SK-N-SH treated with all-trans-retinoic acid at 6 μM for 48 hours (cell line): ENCODE results near the gene GRIN1.

ENCODE experiments used
- ATAC-seq: fragments of 200-7000 bp; cut with Tn5 transposase; 3 replicates; pipeline ENCODE4 v1.9.1; 2020; ENCODE audit warnings: mild to moderate bottlenecking, moderate library complexity
- ARNTL ChIP-seq: fragments of 450-650 bp; formaldehyde crosslinking; IDR thresholded peaks from 2 replicates; pipeline ENCODE4 v1.5.0; 2020; ENCODE audit warnings: low read depth, mild to moderate bottlenecking, moderate library complexity, borderline replicate concordance
- BACH2 ChIP-seq: fragments of 250-450 bp; sonication (Bioruptor Pico); IDR thresholded peaks from 2 replicates; pipeline ENCODE4 v1.9.0; 2021; ENCODE audit warnings: mild to moderate bottlenecking, borderline replicate concordance
- CREB5 ChIP-seq: fragments of 250-450 bp; sonication (Bioruptor Pico); IDR thresholded peaks from 2 replicates; pipeline ENCODE4 v1.5.1; 2020; ENCODE audit warnings: low read depth, mild to moderate bottlenecking, moderate library complexity
- CSDC2 ChIP-seq: fragments of 250-450 bp; sonication (Bioruptor Pico); IDR thresholded peaks from 2 replicates; pipeline ENCODE4 v1.5.0; 2020; ENCODE audit warnings: mild to moderate bottlenecking, moderate library complexity
- CSRNP3 ChIP-seq: fragments of 250-450 bp; sonication (Bioruptor Pico); IDR thresholded peaks from 2 replicates; pipeline ENCODE4 v1.5.1; 2021; ENCODE audit warnings: mild to moderate bottlenecking, moderate library complexity
- ISL1 ChIP-seq: fragments of 250-450 bp; sonication (Bioruptor Pico); IDR thresholded peaks from 2 replicates; pipeline ENCODE4 v2.1.2; 2022; ENCODE audit warnings: mild to moderate bottlenecking, moderate library complexity
- OSR1 ChIP-seq: fragments of 250-450 bp; sonication (Bioruptor Pico); IDR thresholded peaks from 2 replicates; pipeline ENCODE4 v1.8.0; 2022; ENCODE audit warnings: moderate library complexity, mild to moderate bottlenecking, inconsistent platforms
- PATZ1 ChIP-seq: fragments of 250-450 bp; sonication (Bioruptor Pico); IDR thresholded peaks from 2 replicates; pipeline ENCODE4 v1.8.0; 2020; ENCODE audit warnings: mild to moderate bottlenecking, moderate library complexity, borderline replicate concordance
- PPARA ChIP-seq: fragments of 250-450 bp; sonication (Bioruptor Pico); IDR thresholded peaks from 2 replicates; pipeline ENCODE4 v1.5.0; 2020; ENCODE audit warnings: mild to moderate bottlenecking, borderline replicate concordance
- RARB ChIP-seq: fragments of 250-450 bp; sonication (Bioruptor Pico); IDR thresholded peaks from 2 replicates; pipeline ENCODE4 v1.8.0; 2021; ENCODE audit warnings: mild to moderate bottlenecking, moderate library complexity
- TOX ChIP-seq: fragments of 250-450 bp; sonication (Bioruptor Pico); IDR thresholded peaks from 2 replicates; pipeline ENCODE4 v1.8.0; 2021; ENCODE audit warnings: mild to moderate bottlenecking, moderate library complexity, borderline replicate concordance
- TSHZ2 ChIP-seq: fragments of 250-450 bp; sonication (Bioruptor Pico); IDR thresholded peaks from 2 replicates; pipeline ENCODE4 v1.5.0; 2020; ENCODE audit warnings: mild to moderate bottlenecking, moderate library complexity
- ZFP3 ChIP-seq: fragments of 250-450 bp; sonication (Bioruptor Pico); IDR thresholded peaks from 2 replicates; pipeline ENCODE4 v1.5.0; 2020; ENCODE audit warnings: mild to moderate bottlenecking, moderate library complexity
- ZFP30 ChIP-seq: fragments of 450-650 bp; formaldehyde crosslinking; IDR thresholded peaks from 2 replicates; pipeline ENCODE4 v1.5.0; 2022; ENCODE audit warnings: mild to moderate bottlenecking, moderate library complexity
- ZNF565 ChIP-seq: fragments of 450-650 bp; formaldehyde crosslinking; conservative IDR thresholded peaks from 2 replicates; pipeline ENCODE4 v1.5.0; 2020; ENCODE audit warnings: low read depth, mild to moderate bottlenecking, moderate library complexity
- ZNF8 ChIP-seq: fragments of 450-650 bp; formaldehyde crosslinking; IDR thresholded peaks from 2 replicates; pipeline ENCODE4 v1.5.0; 2020; ENCODE audit warnings: mild to moderate bottlenecking, moderate library complexity

Gene GRIN1

GRCh38 chr9:137126786-137127185, 12.2 kb upstream of the GRIN1 start:
- no peak for TF ChIP-seq ISL1 (CRISPR knock-in tag)
- TF ChIP-seq TOX (CRISPR knock-in tag): no peak
- TF ChIP-seq RARB (CRISPR knock-in tag): no peak
- no peak for TF ChIP-seq CSDC2
- no peak for TF ChIP-seq OSR1
- no peak for TF ChIP-seq PPARA (CRISPR knock-in tag)
- no peak for TF ChIP-seq CSRNP3 (CRISPR knock-in tag)
- TF ChIP-seq BACH2: no peak
- no peak for ATAC-seq

GRCh38 chr9:137127301-137128157, 11.4 kb upstream of the GRIN1 start:
- no peak for ATAC-seq
- TF ChIP-seq ZNF8 (CRISPR knock-in tag) (no peak), CSDC2 (no peak), TSHZ2 (CRISPR knock-in tag) (no peak), ZFP30 (CRISPR knock-in tag) (no peak)

- TF ChIP-seq ARNTL (CRISPR knock-in tag) (no peak), PATZ1 (CRISPR knock-in tag) (no peak), ISL1 (CRISPR knock-in tag) (no peak), PPARA (CRISPR knock-in tag) (no peak)
- ATAC-seq: no peak
These were observed 10.6 kb upstream of the GRIN1 start for GRCh38 chr9:137128158-137128861.

- peak; percentile 6 for ATAC-seq
- no peak for TF ChIP-seq CSDC2
- TF ChIP-seq OSR1: no peak
- TF ChIP-seq ZFP3 (CRISPR knock-in tag): no peak
- TF ChIP-seq, all 23 proteins: peak for 0
These were observed 10.0 kb upstream of the GRIN1 start for GRCh38 chr9:137128862-137129455.

- peak; percentile 99 for ATAC-seq
- no peak for TF ChIP-seq ZFP3 (CRISPR knock-in tag)
- TF ChIP-seq ISL1 (CRISPR knock-in tag): no peak
- peak; percentile 100 for TF ChIP-seq ZNF565 (CRISPR knock-in tag)
- TF ChIP-seq PPARA (CRISPR knock-in tag): no peak
- no peak for TF ChIP-seq ZNF8 (CRISPR knock-in tag)
- TF ChIP-seq CREB5 (CRISPR knock-in tag): no peak
- no peak for TF ChIP-seq ARNTL (CRISPR knock-in tag)
These were observed 9.3 kb upstream of the GRIN1 start for GRCh38 chr9:137129456-137130175.
